Stomach (tissue), 4 donors: ENCODE data around the gene CWH43.

Source experiments
- CTCF ChIP-seq, 7 experiments: fragments of 450-650 bp in 4 of 7; fragments of 200-600 bp in 3 of 7; sonication (generic) in 3 of 7; IDR thresholded peaks; one replicate each; pipeline ENCODE4 v1.5.1; 2016 to 2019; ENCODE audit warnings: antibody characterized with exemption in 7 of 7, control low read depth in 2 of 7, mild to moderate bottlenecking in 1 of 7
- EP300 ChIP-seq: sonication (generic); formaldehyde crosslinking; IDR thresholded peaks from one replicate; pipeline ENCODE4 v1.6.1; 2017; ENCODE audit warnings: antibody characterized with exemption
- POLR2A ChIP-seq, 4 donors: fragments of 450-650 bp; IDR thresholded peaks; one replicate each; pipeline ENCODE4 v1.6.1; 2016; ENCODE audit warnings: antibody characterized with exemption in 4 of 4, control low read depth in 2 of 4, mild to moderate bottlenecking in 1 of 4, moderate library complexity in 1 of 4

- TF ChIP-seq POLR2A (IDR thresholded peaks at IDR 0.05): no peak
- TF ChIP-seq CTCF (IDR thresholded peaks at IDR 0.05): no peak
- TF ChIP-seq EP300: no peak
Measured at GRCh38 chr4:48949518-48950219, 36.4 kb upstream of the CWH43 start.
